Measurements from ENCODE around the gene SYTL3.
"Not testable (repeated sequence)": the region's sequence is repeated elsewhere in the genome, so short reads cannot be mapped to it uniquely, and the experiment has no call there.

SYTL3 gene

DNA sequence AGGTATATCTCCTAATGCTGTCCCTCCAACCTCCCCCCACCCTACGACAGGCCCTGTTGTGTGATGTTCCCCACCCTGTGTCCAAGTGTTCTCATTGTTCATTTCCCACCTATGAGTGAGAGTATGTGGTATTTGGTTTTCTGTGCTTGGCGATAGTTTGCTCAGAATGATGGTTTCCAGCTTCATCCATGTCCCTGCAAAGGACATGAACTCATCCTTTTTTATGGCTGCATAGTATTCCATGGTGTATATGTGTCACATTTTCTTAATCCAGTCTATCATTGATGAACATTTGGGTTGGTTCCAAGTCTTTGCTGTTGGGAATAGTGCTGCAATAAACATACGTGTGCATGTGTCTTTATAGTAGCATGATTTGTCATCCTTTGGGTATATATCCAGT is 35.2 kb upstream of the SYTL3 start:
- H3K27me3 Mint-ChIP-seq = not testable (repeated sequence)
- H3K36me3 Mint-ChIP-seq = peaks cover 55 to 70% of the 10 kb centered on the region in 2 donors

DNA sequence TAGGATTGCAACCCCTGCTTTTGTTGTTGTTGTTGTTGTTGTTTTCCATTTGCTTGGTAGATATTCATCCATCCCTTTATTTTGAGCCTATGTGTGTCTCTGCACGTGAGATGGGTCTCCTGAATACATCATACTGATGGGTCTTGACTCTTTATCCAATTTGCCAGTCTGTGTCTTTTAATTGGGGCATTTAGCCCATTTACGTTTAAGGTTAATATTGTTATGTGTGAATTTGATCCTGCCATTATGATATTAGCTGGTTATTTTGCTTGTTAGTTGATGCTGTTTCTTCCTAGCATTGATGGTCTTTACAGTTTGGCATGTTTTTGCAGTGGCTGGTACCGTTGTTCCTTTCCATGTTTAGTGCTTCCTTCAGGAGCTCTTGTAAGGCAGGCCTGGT is 31.6 kb upstream of the SYTL3 start:
- ATAC-seq (replicated peaks); DNase-seq; H3K4me3 Mint-ChIP-seq; H3K9me3 Mint-ChIP-seq; H3K27ac Mint-ChIP-seq; H3K27me3 Mint-ChIP-seq; H3K4me1 Mint-ChIP-seq: not testable (repeated sequence)
- H3K36me3 Mint-ChIP-seq = peaks cover 53 to 67% of the 10 kb centered on the region in 2 donors

More for the DNA sequence above, 35.2 kb upstream of the SYTL3 start:
- ATAC-seq (replicated peaks); DNase-seq; H3K4me3 Mint-ChIP-seq; H3K4me1 Mint-ChIP-seq; H3K27ac Mint-ChIP-seq; H3K9me3 Mint-ChIP-seq: not testable (repeated sequence)

DNA sequence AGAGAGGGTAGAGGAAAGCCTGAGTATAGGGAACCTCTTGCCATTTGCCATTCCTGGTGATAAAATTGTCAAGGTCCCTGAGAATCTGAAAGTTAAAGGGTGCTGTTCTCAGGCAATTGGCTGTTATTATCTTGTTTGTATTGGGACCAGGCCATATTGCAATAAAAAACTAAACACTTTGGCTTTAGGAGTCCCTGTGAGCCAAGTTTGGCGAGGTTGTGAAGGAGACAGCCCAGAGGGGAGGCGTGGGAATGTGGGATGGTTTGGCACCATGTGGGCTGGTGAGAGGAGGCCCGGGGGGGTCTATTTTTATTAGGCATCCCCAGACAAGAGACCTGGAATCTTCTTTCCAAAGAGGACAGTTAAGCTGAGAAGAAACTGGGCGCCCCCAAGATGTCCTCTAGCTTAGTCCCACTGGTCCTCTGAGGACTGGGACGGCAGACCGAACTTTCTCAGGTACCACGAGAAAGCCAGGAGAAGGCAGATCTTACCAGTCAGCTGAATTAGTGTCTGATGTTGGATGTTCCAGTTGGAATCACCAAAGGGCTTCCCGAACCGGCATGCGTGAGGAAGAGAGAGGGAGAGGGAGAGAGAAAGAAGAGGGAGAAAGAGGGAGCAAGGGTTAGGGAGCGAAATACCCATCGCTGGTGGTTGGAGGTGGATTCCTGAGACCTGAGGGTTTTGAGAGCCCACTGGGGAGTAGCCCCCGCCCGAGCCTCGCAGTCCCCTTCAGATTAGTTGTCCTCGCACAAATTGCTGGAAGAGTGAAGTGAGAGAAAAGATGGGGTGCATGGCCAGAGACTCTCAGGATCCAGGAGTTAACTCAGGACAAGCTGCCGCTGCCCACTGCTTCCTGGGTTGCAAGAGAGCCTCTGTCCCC is 29.7 kb upstream of the SYTL3 start:
- Mint-ChIP-seq H3K4me3 (no peak overlapping the region), H3K4me1 (peaks cover 0 to 2% of the 10 kb centered on the region in 2 donors), H3K27ac (no peak overlapping the region), H3K36me3 (peaks cover 59 to 71% of the 10 kb centered on the region in 2 donors), H3K9me3 (peaks cover 0 to 4% of the 10 kb centered on the region in 2 donors), H3K27me3 (no peaks in the 10 kb centered on the region)
- DNase-seq = no peak
- ATAC-seq (replicated peaks) = no peak

DNA sequence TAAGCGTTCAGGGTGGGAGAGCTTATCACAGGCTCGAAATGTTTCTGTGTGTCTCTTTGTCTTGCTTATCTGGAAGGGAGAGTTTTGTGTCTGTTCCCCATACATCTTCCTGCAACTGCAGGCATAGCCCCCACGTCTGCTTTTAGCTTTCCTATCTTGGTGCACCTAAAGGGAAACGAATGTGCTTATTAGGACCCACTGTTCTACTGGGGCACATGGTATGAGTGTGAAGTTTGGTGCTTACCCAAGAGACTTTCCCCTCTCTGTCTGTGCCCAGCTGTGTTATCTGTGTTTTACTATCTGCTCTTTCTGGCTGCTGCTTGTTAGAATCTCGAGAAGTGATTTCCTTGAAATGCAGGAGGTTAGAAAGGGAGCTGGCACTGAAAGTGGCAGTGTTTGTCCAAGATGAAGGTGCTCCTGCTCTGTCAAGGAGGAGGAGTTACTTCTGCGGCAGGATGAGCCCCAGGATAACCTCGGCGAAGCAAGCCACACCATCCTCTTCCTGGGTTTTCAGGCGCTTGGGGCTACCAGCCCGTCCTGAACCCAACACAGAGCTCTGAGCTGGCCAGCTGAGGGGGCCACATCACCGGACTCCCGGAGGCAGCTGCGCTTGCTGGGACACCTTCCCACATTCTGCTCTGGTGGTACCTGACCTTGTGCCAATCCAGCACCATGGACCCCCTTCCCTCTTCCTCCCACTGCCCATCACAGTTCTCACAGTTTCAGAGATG is 28.7 kb upstream of the SYTL3 start:
- Mint-ChIP-seq H3K36me3 (peaks cover 57 to 70% of the 10 kb centered on the region in 2 donors), H3K9me3 (peaks cover 0 to 4% of the 10 kb centered on the region in 2 donors), H3K27me3 (no peaks in the 10 kb centered on the region), H3K4me1 (peaks cover 0 to 2% of the 10 kb centered on the region in 2 donors), H3K27ac (no peak overlapping the region), H3K4me3 (no peak overlapping the region)
- DNase-seq (no peak), ATAC-seq (replicated peaks) (no peak)

DNA sequence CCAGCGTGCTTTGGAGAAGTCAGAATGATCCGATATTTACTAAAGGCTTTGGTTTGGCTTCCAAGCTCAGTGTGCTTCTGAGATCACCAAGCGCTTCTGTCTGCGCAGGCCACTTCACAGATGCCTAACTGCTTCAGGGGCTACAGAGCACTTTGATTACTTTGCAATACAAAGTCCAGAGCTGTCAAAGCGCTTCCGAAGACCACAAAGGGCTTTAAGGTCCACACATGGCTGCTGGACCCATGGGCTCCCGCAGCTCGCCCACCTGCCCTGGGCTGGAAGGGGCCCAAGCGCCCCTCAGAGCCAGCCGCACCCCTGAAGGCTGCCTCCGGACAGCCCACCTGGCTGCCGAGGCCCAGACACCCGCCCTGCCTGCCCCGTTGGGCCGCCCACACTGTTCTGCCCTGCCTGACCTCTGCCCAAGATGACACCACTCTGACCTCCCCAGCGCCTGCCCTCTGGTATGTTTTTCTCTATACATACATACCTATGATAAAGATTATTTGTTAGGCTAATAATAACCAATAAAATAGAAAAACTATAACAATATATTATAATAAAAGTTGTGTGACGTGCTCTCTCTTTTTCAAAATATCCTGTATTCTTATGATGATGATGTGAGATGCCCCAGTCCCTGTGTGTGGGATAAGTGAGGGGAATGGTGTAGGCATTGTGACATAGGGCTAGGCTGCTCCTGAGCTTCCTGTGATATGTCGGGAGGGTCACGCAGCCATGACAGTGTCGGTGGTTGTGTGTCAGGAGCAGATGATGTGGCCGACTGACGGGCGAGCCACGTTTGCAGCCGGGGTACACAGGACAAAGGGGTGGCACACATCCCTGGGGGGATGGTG is 27.9 kb upstream of the SYTL3 start:
- DNase-seq (no peak), ATAC-seq (replicated peaks) (no peak)
- H3K27me3 Mint-ChIP-seq = no peaks in the 10 kb centered on the region
- no peak overlapping the region for H3K4me3 Mint-ChIP-seq
- peaks cover 0 to 2% of the 10 kb centered on the region in 2 donors for H3K4me1 Mint-ChIP-seq
- H3K9me3 Mint-ChIP-seq = peaks cover 0 to 4% of the 10 kb centered on the region in 2 donors
- H3K27ac Mint-ChIP-seq = no peak overlapping the region
- H3K36me3 Mint-ChIP-seq = peaks cover 59 to 67% of the 10 kb centered on the region in 2 donors

DNA sequence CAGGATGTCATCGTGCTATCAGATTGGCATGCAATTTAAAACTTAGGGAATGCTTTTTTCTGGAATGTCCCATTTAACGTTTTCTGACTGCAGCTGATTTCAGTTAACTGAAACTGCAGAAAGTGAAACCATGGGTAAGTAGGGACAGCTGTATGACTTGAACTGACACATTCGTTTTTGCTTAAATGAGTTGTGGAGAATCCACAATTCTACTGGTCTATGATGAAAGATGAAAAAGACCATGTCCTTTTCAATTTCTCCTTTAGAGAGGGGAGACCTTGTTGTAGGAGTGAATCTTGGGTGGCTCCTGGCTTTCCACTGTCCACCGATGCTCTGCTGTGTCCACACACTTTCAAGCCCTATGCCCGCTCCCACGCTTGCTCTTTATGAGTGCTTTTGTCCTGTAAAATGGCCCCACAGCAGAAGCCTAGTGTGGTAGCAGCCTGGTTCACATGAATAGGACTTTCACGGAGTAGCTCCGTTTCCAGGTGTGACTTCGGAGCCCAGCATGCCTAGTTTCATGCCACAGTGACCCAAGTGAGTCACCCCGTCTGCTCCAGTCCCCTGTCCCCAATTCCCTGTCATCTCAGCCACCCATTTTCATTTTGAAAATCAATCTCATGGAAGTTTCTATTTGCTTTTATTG is 27.2 kb upstream of the SYTL3 start:
- Mint-ChIP-seq H3K4me3 (no peak overlapping the region), H3K27me3 (no peaks in the 10 kb centered on the region), H3K27ac (no peak overlapping the region), H3K36me3 (peaks cover 60 to 67% of the 10 kb centered on the region in 2 donors), H3K4me1 (peaks cover 0 to 2% of the 10 kb centered on the region in 2 donors), H3K9me3 (peaks cover 0 to 4% of the 10 kb centered on the region in 2 donors)
- ATAC-seq (replicated peaks) (no peak), DNase-seq (no peak)

DNA sequence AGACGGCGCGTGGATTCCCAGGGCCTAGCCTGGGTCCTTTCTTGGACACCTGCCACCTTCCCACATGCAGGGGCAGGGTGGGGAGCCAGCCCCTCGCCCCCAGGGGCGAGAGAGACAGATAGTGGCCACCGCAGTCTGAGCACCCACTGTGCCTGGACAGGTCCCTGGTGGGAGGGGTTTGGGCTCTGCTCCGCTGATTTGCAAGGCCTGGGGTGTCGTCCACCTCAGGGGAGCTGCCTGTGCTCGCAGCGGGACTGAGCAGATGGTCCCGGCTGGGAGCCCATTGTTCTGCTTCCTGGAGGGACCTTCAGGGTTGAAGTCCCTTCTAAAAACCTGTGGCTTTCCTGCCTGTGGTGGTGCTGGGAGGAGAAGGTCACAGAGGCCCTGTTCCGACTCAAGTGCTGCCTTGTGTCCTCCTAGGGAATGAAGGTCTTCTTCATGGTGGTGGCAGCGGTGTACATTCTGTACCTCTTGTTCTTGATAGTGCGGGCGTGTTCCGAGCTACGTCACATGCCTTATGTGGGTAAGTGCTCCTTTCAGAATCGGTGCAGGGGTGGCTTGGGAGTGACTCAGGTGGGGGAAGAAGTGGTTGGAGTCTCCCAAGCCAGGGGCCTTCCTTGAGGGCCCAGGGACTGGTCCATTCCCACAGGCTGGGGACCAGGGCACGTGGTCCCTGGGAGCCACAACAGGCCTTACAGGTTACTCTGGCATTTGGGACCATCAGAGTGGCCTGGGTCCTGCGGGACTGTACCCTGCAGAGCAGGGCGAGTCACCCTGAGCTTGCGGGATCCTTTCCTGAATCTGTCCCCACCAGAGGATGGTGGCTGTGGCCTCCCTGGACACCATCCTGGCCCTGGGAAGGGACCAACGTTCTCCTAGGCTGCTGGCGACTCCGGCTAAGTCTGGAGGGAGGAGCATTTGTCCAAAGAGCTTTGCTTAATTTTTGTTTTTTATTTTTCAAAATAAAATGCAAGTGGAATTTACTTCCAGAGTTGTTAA is 24.9 kb upstream of the SYTL3 start:
- no peak for DNase-seq
- ATAC-seq (replicated peaks) = no peak
- H3K4me1 Mint-ChIP-seq = peaks cover 0 to 2% of the 10 kb centered on the region in 2 donors
- no peak overlapping the region for H3K4me3 Mint-ChIP-seq
- H3K27ac Mint-ChIP-seq = no peak overlapping the region
- no peaks in the 10 kb centered on the region for H3K9me3 Mint-ChIP-seq
- no peaks in the 10 kb centered on the region for H3K27me3 Mint-ChIP-seq
- H3K36me3 Mint-ChIP-seq = peaks cover 49 to 62% of the 10 kb centered on the region in 2 donors

DNA sequence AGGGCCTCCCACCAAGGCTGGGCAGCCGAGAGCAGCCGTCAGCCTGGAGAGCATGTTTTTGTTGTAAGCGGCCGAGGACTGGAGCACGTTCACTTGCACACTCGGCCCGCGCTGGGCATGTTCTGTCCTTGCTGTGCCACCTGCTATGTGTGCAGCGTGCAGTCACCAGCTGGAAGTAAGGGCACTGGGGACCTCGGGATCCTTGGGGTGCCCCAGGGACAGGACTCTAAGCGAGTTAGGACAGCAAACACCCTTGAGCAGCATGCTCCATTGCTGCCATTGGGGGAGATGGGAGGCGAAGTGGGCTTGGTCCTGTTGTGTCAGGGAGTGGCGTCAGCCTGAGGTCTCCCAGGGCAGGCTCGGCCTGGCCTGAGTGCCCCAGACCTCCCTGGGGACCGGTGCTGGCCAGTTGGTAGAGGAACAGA is 24.0 kb upstream of the SYTL3 start:
- no peak overlapping the region for H3K27ac Mint-ChIP-seq

DNA sequence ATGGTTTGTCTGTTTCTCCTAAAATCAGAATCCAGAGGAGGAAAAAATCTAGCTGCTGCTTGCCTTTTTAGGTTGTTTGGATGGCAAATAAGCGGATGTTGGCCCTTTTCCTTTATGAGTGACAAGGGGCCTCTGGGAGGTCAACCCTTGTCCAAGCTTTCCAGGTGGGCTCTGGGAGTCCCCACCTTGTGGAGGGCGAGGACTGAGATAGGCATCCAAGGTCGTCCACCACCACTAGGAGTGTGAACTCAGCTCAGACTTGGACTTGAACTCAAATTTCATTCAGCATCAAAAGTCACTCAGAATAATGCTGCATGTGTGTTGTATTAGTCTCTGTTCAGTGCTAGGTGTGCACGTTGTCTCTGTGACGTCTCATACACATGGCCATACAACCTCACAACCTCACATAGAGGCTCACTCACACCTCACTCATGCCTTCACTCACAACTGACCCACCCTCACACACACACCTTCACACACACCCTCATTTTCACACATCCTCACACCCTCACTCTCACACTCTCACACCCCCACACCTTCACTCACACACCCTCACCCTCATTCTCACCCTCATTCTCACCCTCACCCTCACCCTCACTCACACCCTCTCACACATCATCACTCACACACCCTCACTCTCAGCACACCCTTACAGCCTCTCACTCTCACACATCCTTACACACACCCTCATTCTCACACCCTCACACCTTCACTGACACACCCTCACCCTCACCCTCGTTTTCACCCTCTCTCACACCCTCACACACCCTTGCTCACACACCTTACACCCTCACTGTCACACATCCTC is 23.3 kb upstream of the SYTL3 start:
- Mint-ChIP-seq H3K4me1 (peaks cover 0 to 2% of the 10 kb centered on the region in 2 donors), H3K27ac (no peak overlapping the region), H3K27me3 (no peaks in the 10 kb centered on the region), H3K9me3 (no peaks in the 10 kb centered on the region), H3K4me3 (no peak overlapping the region), H3K36me3 (peaks cover 54 to 60% of the 10 kb centered on the region in 2 donors)
- ATAC-seq (replicated peaks) = no peak
- DNase-seq = no peak

More for the DNA sequence above, 24.0 kb upstream of the SYTL3 start:
- ATAC-seq (replicated peaks) = no peak
- no peak for DNase-seq
- H3K4me1 Mint-ChIP-seq = peaks cover 0 to 2% of the 10 kb centered on the region in 2 donors
- no peaks in the 10 kb centered on the region for H3K27me3 Mint-ChIP-seq
- no peaks in the 10 kb centered on the region for H3K9me3 Mint-ChIP-seq
- H3K36me3 Mint-ChIP-seq = peaks cover 48 to 56% of the 10 kb centered on the region in 2 donors
- H3K4me3 Mint-ChIP-seq = no peak overlapping the region

DNA sequence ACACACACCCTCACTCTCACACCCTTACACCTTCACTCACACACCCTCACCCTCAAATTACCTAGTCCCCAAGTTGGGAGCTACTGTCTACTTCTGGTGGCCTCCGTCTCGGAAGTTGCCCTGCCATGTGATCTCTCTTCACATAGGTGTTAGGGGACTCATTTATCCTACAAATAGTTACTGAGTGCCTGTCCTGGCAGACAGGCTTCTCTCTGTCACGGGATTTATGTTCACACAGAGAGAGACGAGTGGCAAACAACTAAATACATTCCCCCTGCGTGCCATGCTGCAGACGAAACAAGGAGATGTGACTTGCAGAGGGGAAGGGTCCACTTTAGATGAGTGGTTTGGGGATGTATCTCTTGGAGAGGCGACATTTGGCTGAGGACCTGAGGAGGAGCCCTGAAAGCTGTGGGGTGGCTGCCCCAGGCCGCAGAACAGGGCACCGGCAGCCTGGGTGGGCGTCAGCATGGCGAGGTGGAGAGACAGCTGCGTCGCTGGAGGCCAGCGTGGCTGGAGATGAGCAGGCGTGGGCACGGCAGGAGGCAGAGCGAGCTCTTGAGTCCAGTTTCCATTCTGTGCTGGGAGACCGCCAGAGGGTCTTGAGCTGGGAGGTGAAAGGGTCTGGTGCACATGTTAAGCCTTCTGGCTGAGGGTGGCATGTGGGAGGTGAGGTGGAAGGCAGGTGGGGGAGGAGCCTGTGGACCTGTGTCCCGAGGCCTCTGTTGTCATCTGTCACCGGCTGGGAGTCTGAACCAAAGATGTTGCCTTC is 22.5 kb upstream of the SYTL3 start:
- peaks cover 0 to 2% of the 10 kb centered on the region in 2 donors for H3K4me1 Mint-ChIP-seq
- ATAC-seq (replicated peaks) (no peak), DNase-seq (no peak)
- H3K4me3 Mint-ChIP-seq = no peak overlapping the region
- no peaks in the 10 kb centered on the region for H3K27me3 Mint-ChIP-seq
- H3K9me3 Mint-ChIP-seq = no peaks in the 10 kb centered on the region
- peak overlapping the region; percentile 32 for H3K27ac Mint-ChIP-seq
- H3K36me3 Mint-ChIP-seq = peaks cover 54 to 58% of the 10 kb centered on the region in 2 donors

DNA sequence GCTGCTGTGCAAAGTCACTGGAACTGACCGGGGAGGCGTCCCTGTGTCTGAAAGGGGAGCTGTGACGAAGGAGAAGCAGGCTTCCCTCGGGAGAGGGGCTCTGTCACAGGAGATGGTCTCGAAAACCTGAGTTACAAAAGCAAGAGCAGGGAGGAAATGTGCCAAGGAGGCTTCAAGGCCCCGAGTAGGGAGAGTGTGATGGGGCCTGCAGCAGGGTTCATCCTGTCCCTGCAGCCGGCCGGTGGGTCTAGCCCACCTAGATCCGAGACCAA is 22.0 kb upstream of the SYTL3 start:
- peaks cover 53 to 59% of the 10 kb centered on the region in 2 donors for H3K36me3 Mint-ChIP-seq
- ATAC-seq (replicated peaks) (no peak), DNase-seq (no peak)
- no peaks in the 10 kb centered on the region for H3K9me3 Mint-ChIP-seq
- H3K27me3 Mint-ChIP-seq = no peaks in the 10 kb centered on the region
- peak overlapping the region; percentile 59 for H3K27ac Mint-ChIP-seq
- H3K4me3 Mint-ChIP-seq = no peak overlapping the region
- peaks cover 0 to 2% of the 10 kb centered on the region in 2 donors for H3K4me1 Mint-ChIP-seq

DNA sequence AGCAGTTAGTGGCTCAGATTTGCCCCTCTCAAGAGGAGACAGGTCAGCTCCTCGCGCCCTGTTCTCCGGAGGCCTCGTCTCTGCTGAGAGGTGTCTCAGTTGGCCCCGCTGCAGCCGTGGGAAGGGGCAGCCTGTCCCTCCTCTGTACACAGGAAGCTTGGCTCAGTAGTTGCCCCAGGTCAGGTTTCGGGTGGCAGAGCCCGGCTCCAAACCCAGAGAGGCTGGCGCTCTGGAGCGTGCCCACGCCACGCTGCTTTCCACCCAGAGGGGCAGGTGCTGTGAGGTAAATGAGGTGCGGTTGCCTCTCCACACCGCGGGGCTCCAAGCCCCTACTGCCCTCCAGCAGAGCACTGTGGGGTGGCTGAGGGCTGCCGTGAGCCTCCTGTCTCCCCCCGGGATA is 21.3 kb upstream of the SYTL3 start:
- Mint-ChIP-seq H3K9me3 (no peaks in the 10 kb centered on the region), H3K4me1 (peaks cover 0 to 2% of the 10 kb centered on the region in 2 donors), H3K4me3 (no peak overlapping the region), H3K27ac (no peak overlapping the region), H3K27me3 (no peaks in the 10 kb centered on the region), H3K36me3 (peaks cover 51 to 62% of the 10 kb centered on the region in 2 donors)
- DNase-seq (no peak), ATAC-seq (replicated peaks) (no peak)
